Right lobe of liver (tissue), 6 donors: ENCODE data around the gene BICC1. TPM values are rescaled to one million over a fixed set of nuclear protein-coding genes. Genes with fewer than 3 reads are reported as not detected.

Source experiments
- ATAC-seq, 4 donors: fragments of 200-7000 bp; cut with Tn5 transposase; one replicate each; pipeline ENCODE4 v1.9.1; 2020; ENCODE audit warnings: mild to moderate bottlenecking in 4 of 4, moderate library complexity in 4 of 4
- DNase-seq, 3 donors: peaks; one replicate each; pipeline ENCODE4 v3.0.0-alpha.2; 2020
- H3K27ac ChIP-seq, 3 donors: fragments of 200-600 bp; one replicate each; pipeline ENCODE4 v1.8.0; 2022
- H3K27me3 ChIP-seq, 2 donors: fragments of 200-600 bp; one replicate each; pipeline ENCODE4 v1.8.0; 2022
- H3K36me3 ChIP-seq, 4 donors: fragments of 200-600 bp; sonication (generic) in 1 of 4; one replicate each; pipeline versions ENCODE4 v1.5.1 to v1.8.0; 2017 to 2022; ENCODE audit warnings: control low read depth in 1 of 4
- H3K4me1 ChIP-seq, 4 donors: fragments of 200-600 bp; sonication (generic) in 1 of 4; one replicate each; pipeline versions ENCODE4 v1.5.1 to v1.8.0; 2017 to 2022; ENCODE audit warnings: control low read depth in 1 of 4
- H3K4me3 ChIP-seq, 3 donors: fragments of 200-600 bp; one replicate each; pipeline ENCODE4 v1.8.0; 2022
- H3K9me3 ChIP-seq, 4 donors: fragments of 200-600 bp; sonication (generic) in 1 of 4; one replicate each; pipeline versions ENCODE4 v1.5.1 to v1.8.0; 2017 to 2022; ENCODE audit warnings: control low read depth in 1 of 4
- CTCF ChIP-seq, 4 donors: fragments of 200-600 bp in 3 of 4; fragments of 450-650 bp in 1 of 4; IDR thresholded peaks; one replicate each; pipeline versions ENCODE4 v1.5.1 to v1.8.0; 2016 to 2022; ENCODE audit warnings: antibody characterized with exemption in 4 of 4, mild to moderate bottlenecking in 2 of 4
- POLR2A ChIP-seq: fragments of 450-650 bp; IDR thresholded peaks from one replicate; pipeline ENCODE4 v1.6.1; 2017; ENCODE audit warnings: antibody characterized with exemption, mild to moderate bottlenecking
- WGBS: methylation state at CpG from one replicate; pipeline ENCODE4 v1.1.6; 2018; ENCODE audit warnings: low coverage, low lambda C conversion rate; ENCODE audit not compliant: insufficient coverage; ENCODE audit errors: missing lambda C conversion rate; 5-methylcytosine and 5-hydroxymethylcytosine counted together
- intact Hi-C, 2 donors: fragments of 100-400 bp; cut with DNase I; formaldehyde crosslinking; loops; one replicate each; pipeline versions ENCODE4 v1.11.2 to v1.14.1; 2022
- total RNA-seq, 6 experiments: library from RNA; depleted of rRNA in 2 of 6; stranded (reverse); fragments of >200 nt in 2 of 6; fragmentation: NEBNext Ultra II Directional in 3 of 6; extraction: Animal tissue kit (Norgen Biotek cat#: 25700) in 3 of 6; gene quantifications; one replicate each; pipeline versions ENCODE4 v1.1.0 to v1.2.4, GENCODE V29; 2016 to 2023
- donor health status: DM: no; HTN: yes; CAD: no.
- donor health status: DM: no; HTN: no; CAD: no.
- donor health status: DM: no; HTN: no; CAD: no.
- donor health status: DM: no; HTN: yes; CAD: no.
- donor health status: DM: no; HTN: yes; CAD: no.

BICC1 gene
- total RNA-seq, 6 experiments from 2014 or later: 1.2 to 9.0 (median 2.3) TPM

- no peaks in the 10 kb centered on the region for H3K27me3 ChIP-seq
- intact Hi-C loops: no loop called here
- DNase-seq (no peak), ATAC-seq (peak in 1 of 4 donors; percentile 14)
- no peaks in the 10 kb centered on the region for H3K9me3 ChIP-seq
- WGBS: 75% methylated on average over 1 of the region's 1 CpG
- peak overlapping the region; percentile 49 to 83 (median 75) for H3K27ac ChIP-seq
- TF ChIP-seq CTCF (IDR thresholded peaks at IDR 0.05) (no peak), POLR2A (no peak)
- H3K4me3 ChIP-seq: no peak overlapping the region
- peaks cover 0 to 62% (median 24%) of the 10 kb centered on the region in 4 donors for H3K4me1 ChIP-seq
- H3K36me3 ChIP-seq: no peaks in the 10 kb centered on the region
These were observed 242.6 kb downstream of the BICC1 start for GRCh38 chr10:58755340-58755610.

- Histone ChIP-seq H3K4me3 (peak overlapping the region; percentile 12 to 41 (median 33)), H3K9me3 (no peaks in the 10 kb centered on the region), H3K36me3 (no peaks in the 10 kb centered on the region), H3K27me3 (no peaks in the 10 kb centered on the region), H3K4me1 (peaks cover 0 to 62% (median 24%) of the 10 kb centered on the region in 4 donors), H3K27ac (peak overlapping the region; percentile 49 to 83 (median 75))
- no peak for TF ChIP-seq CTCF (IDR thresholded peaks at IDR 0.05)
- no peak for TF ChIP-seq POLR2A
- 24% methylated on average over 4 of the region's 4 CpGs for WGBS
- peak; percentile 25 to 63 (median 36) for ATAC-seq
- DNase-seq: no peak
- intact Hi-C loops: no loop called here
These were observed 243.0 kb downstream of the BICC1 start for GRCh38 chr10:58755677-58756076.

GRCh38 chr10:58756130-58756719 is 243.6 kb downstream of the BICC1 start:
- 18% methylated on average over 6 of the region's 6 CpGs for whole genome bisulfite sequencing
- peak overlapping the region; percentile 49 to 83 (median 75) for H3K27ac ChIP-seq
- no peaks in the 10 kb centered on the region for H3K27me3 ChIP-seq
- no peaks in the 10 kb centered on the region for H3K36me3 ChIP-seq
- no peaks in the 10 kb centered on the region for H3K9me3 ChIP-seq
- peaks cover 0 to 62% (median 24%) of the 10 kb centered on the region in 4 donors for H3K4me1 ChIP-seq
- H3K4me3 ChIP-seq: peak overlapping the region; percentile 12 to 41 (median 33)
- TF ChIP-seq CTCF (IDR thresholded peaks at IDR 0.05) (no peak), POLR2A (peak; percentile 13)
- DNase-seq: peak in 1 of 3 donors; percentile 64
- ATAC-seq: peak; percentile 65 to 78 (median 71)
- intact Hi-C loops: no loop called here

GRCh38 chr10:58757352-58758065 is 244.8 kb downstream of the BICC1 start:
- 45% methylated on average over 1 of the region's 1 CpG for WGBS
- Histone ChIP-seq H3K27ac (peak overlapping the region in 1 of 3 donors; percentile 75), H3K4me1 (peaks cover 0 to 56% (median 22%) of the 10 kb centered on the region in 4 donors), H3K9me3 (no peaks in the 10 kb centered on the region), H3K36me3 (no peaks in the 10 kb centered on the region), H3K27me3 (no peaks in the 10 kb centered on the region), H3K4me3 (no peak overlapping the region)
- intact Hi-C loops: no loop called here
- TF ChIP-seq CTCF (IDR thresholded peaks at IDR 0.05) (no peak), POLR2A (no peak)
- peak in 1 of 3 donors; percentile 50 for DNase-seq
- peak; percentile 31 to 66 (median 50) for ATAC-seq
